Endothelial cell of umbilical vein (primary cell): Measurements from ENCODE around the gene VWCE. TPM values are rescaled to one million over a fixed set of nuclear protein-coding genes. Genes with fewer than 3 reads are reported as not detected.
"Not testable (repeated sequence)": the region's sequence is repeated elsewhere in the genome, so short reads cannot be mapped to it uniquely, and the experiment has no call there.

Source experiments
- BruUV-seq: library from RNA; stranded (reverse); fragments of 400-500 nt; replicated peaks from 2 replicates; lab custom pipeline; 2021; lab: Mats Ljungman, UMichigan
- CTCF ChIA-PET: fragments of 300-600, 350-600 bp; sonication (Branson Sonifier 250); formaldehyde crosslinking; loops from one replicate; lab custom pipeline; 2021; ENCODE audit warnings: antibody characterized with exemption, inconsistent platforms; lab: Charles Lee
- POLR2A ChIA-PET: fragments of 300-600, 350-600 bp; sonication (Branson Sonifier 250); formaldehyde crosslinking; loops from one replicate; lab custom pipeline; 2021; ENCODE audit warnings: antibody characterized with exemption, inconsistent platforms; lab: Charles Lee
- DNase-seq: peaks from one replicate; pipeline ENCODE4 v3.0.0-alpha.2; 2011; ENCODE audit warnings: low read depth, low spot score
- FAIRE-seq: peaks from 2 replicates; lab custom pipeline; 2011; peaks lifted over from hg19 to GRCh38; lab: Jason Lieb, UNC
- H2AFZ ChIP-seq: 2 replicates; pipeline ENCODE4 v1.6.0; 2012; ENCODE audit warnings: low read depth, low read length, control low read depth, inconsistent platforms
- H3K27ac ChIP-seq: 2 replicates; pipeline ENCODE4 v1.5.1; 2011; ENCODE audit warnings: low read depth, mild to moderate bottlenecking, control low read depth, low read length, moderate library complexity; ENCODE audit not compliant: insufficient read depth
- H3K27me3 ChIP-seq, 2 experiments: 2 replicates each; pipeline versions ENCODE4 v1.6.0 to v1.6.1; 2011; ENCODE audit warnings: low read length in 2 of 2, mixed read lengths in 1 of 2; ENCODE audit not compliant: control insufficient read depth in 2 of 2, insufficient read depth in 2 of 2
- H3K36me3 ChIP-seq, 2 experiments: 2 replicates in 1 of 2; 3 replicates in 1 of 2; pipeline ENCODE4 v1.5.1; 2011; ENCODE audit warnings: low read length in 2 of 2, mild to moderate bottlenecking in 1 of 2, moderate library complexity in 1 of 2; ENCODE audit not compliant: control insufficient read depth in 2 of 2, insufficient read depth in 2 of 2; ENCODE audit errors: extremely low read depth in 1 of 2
- H3K4me1 ChIP-seq: 3 replicates; pipeline ENCODE4 v1.5.1; 2011; ENCODE audit warnings: mild to moderate bottlenecking, low read length; ENCODE audit not compliant: control insufficient read depth, insufficient read depth; ENCODE audit errors: extremely low read depth
- H3K4me2 ChIP-seq: 2 replicates; pipeline ENCODE4 v1.6.1; 2011; ENCODE audit warnings: low read length, control low read depth, mixed read lengths; ENCODE audit not compliant: insufficient read depth
- H3K4me3 ChIP-seq, 3 experiments: fragments of 200-600 bp in 1 of 3; sonication (generic), shearing (Covaris generic) in 1 of 3; replicated peaks in 1 of 3; 2 replicates each; pipeline ENCODE4 v1.5.1; 2011 to 2016; ENCODE audit warnings: control low read depth in 3 of 3, low read length in 3 of 3, mild to moderate bottlenecking in 2 of 3, inconsistent platforms in 1 of 3, low read depth in 1 of 3, moderate library complexity in 1 of 3; ENCODE audit not compliant: insufficient read depth in 1 of 3
- H3K79me2 ChIP-seq: 2 replicates; pipeline ENCODE4 v1.6.0; 2012; ENCODE audit warnings: low read length, inconsistent platforms; ENCODE audit not compliant: control insufficient read depth, insufficient read depth
- H3K9ac ChIP-seq: replicated peaks from 2 replicates; pipeline ENCODE3; 2011; ENCODE audit warnings: low read length, control low read depth; ENCODE audit not compliant: insufficient read depth; ENCODE audit errors: extremely low read depth
- H3K9me1 ChIP-seq: replicated peaks from 3 replicates; pipeline ENCODE4 v1.6.0; 2011; ENCODE audit warnings: mild to moderate bottlenecking, low read length; ENCODE audit not compliant: control insufficient read depth, insufficient read depth; ENCODE audit errors: extremely low read depth
- H3K9me3 ChIP-seq: replicated peaks from 2 replicates; pipeline ENCODE4 v1.5.1; 2012; ENCODE audit warnings: low read length, inconsistent platforms; ENCODE audit not compliant: control insufficient read depth, insufficient read depth
- H4K20me1 ChIP-seq: replicated peaks from 2 replicates; pipeline ENCODE3; 2011; ENCODE audit warnings: mild to moderate bottlenecking, low read length; ENCODE audit not compliant: control insufficient read depth, insufficient read depth; ENCODE audit errors: extremely low read depth
- dilution Hi-C: fragments of 300-500 bp; cut with MboI; formaldehyde crosslinking; loops from one replicate; pipeline ENCODE4 v1.15.0; 2019; ENCODE audit warnings: low sequenced_read_pairs; ENCODE audit not compliant: extremely low pct_ligation_motif_present
- intact Hi-C: fragments of 100-400 bp; cut with micrococcal nuclease; formaldehyde crosslinking; loops from one replicate; pipeline ENCODE4 v1.10.0; 2022
- polyA plus RNA-seq, 4 experiments: library from polyadenylated mRNA; depleted of rRNA in 3 of 4; stranded (reverse) in 3 of 4; unstranded in 1 of 4; fragments of >200 nt; gene quantifications; 2 replicates each; pipeline versions ENCODE4 v1.2.1 to v1.2.3, GENCODE V29; 2011 to 2012; ENCODE audit warnings: missing spikeins in 1 of 4
- total RNA-seq: library from RNA; stranded (reverse); gene quantifications from 2 replicates; pipeline ENCODE4 v1.2.3, GENCODE V29; 2021

The VWCE gene
- total and polyA plus RNA-seq, 2 donors (not counting 3 experiments of a cell fraction or from before 2014, with no cell fraction given), result 6.5 to 14.4 TPM

DNA sequence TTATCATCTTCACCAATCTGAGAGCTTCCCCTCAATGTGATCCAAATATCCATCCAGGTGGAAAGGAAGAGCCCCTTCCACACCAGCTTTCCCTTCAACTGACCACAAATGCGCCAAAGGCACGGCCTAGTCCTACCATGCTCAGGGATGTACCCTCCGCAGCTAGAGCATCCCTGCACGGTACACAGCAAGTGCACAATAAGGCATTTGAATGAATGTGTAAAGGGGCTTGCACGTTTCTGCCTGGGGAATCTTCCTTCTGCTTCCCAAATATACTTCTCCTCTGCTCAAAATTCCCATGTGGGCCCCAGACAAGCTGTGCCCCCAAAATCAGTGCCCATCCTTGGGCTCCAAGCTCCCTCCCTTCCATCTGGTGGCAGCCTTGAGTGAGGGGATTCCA is 76.1 kb downstream of the VWCE start:
- H3K9ac ChIP-seq, DNase-seq, BruUV-seq, H3K4me1 ChIP-seq, H3K4me3 ChIP-seq, dilution Hi-C loops, H3K79me2 ChIP-seq, H2AFZ ChIP-seq, intact Hi-C loops, CTCF ChIA-PET, H3K27me3 ChIP-seq, FAIRE-seq, H3K9me3 ChIP-seq, H3K4me2 ChIP-seq, H4K20me1 ChIP-seq, H3K36me3 ChIP-seq, POLR2A ChIA-PET, H3K9me1 ChIP-seq, H3K27ac ChIP-seq: not testable (repeated sequence)

DNA sequence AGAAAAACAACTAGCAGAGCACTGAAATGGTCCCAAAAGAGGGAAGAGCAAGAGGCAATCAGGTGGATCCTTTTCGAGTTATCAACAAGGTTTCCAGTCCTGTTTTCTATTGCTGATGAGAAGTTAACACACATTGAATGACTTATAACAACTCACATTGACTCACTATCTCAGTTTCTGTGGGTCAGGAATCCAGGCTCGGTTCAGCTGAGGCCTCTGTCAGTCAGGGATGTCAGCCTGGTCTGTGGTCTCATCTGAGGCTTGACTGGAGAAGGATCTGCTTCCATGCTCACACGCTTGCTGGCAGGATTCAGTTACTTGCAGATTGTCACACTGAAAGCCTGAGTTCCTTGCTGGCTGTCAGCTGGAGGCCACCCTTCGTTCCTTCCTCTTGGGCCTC is 76.8 kb downstream of the VWCE start:
- H3K9ac ChIP-seq, POLR2A ChIA-PET, H3K4me1 ChIP-seq, H3K27ac ChIP-seq, H3K36me3 ChIP-seq, dilution Hi-C loops, H3K79me2 ChIP-seq, H3K4me3 ChIP-seq, CTCF ChIA-PET, intact Hi-C loops, FAIRE-seq, H2AFZ ChIP-seq, BruUV-seq, H4K20me1 ChIP-seq, H3K4me2 ChIP-seq, H3K27me3 ChIP-seq, H3K9me3 ChIP-seq, H3K9me1 ChIP-seq, DNase-seq: not testable (repeated sequence)

DNA sequence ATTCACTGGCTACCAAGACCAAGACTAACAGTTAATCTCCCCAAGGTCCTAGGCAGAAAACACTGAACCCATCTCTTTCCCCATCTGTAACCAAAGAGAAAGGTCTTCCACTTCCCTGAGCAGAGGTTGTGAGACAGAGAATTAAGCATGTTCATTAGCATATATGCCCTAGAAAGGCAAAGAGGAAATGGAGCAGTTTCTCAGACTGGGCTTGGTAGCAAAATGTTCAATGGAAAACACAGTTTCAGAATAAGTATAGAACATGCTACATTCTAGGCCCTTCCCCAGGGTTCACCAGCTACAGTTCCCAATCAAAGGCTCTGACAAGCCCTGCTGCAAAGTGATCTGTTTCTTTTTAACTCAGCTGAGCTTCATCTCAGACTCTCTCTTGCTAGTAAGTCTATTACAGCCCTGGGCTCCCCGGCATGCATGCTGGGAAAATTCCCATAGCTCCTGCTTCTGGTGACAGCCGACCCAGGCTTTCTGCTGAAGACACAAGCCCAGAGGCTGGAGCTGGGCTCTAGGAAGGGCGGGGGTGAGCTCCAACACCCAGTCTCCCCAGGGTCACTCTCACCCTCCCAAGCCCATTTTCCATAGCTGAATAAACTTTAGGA is 81.3 kb downstream of the VWCE start:
- DNase-seq, H3K4me1 ChIP-seq, CTCF ChIA-PET, H3K9ac ChIP-seq, BruUV-seq, H3K36me3 ChIP-seq, intact Hi-C loops, H3K4me2 ChIP-seq, FAIRE-seq, dilution Hi-C loops, H4K20me1 ChIP-seq, H3K9me1 ChIP-seq, POLR2A ChIA-PET, H3K27me3 ChIP-seq, H3K4me3 ChIP-seq, H3K27ac ChIP-seq, H3K79me2 ChIP-seq, H3K9me3 ChIP-seq, H2AFZ ChIP-seq: not testable (repeated sequence)

DNA sequence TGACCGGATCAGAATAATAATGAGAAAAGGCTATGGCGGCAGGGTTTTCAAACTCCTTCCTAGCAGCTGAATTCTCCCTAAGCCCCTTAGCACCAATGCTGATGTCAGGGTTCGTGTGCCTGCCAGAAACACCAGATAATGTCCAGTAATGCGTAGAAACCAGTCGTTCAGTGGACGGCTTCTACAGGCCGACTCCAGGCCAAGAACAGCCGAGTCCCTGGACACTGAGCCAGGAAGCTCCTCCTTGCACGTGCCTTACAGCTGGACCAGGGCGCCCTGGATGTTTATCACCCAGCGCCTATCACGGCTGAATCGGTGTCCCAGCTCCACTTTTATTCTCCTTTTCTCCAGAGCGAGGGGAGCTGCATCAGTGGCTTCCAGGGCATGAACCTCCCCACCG is 82.9 kb downstream of the VWCE start:
- H3K27me3 ChIP-seq, FAIRE-seq, H2AFZ ChIP-seq, H3K9me1 ChIP-seq, H3K4me2 ChIP-seq, DNase-seq, BruUV-seq, H4K20me1 ChIP-seq, intact Hi-C loops, dilution Hi-C loops, H3K79me2 ChIP-seq, H3K9me3 ChIP-seq, POLR2A ChIA-PET, H3K27ac ChIP-seq, H3K36me3 ChIP-seq, CTCF ChIA-PET, H3K9ac ChIP-seq, H3K4me1 ChIP-seq, H3K4me3 ChIP-seq: not testable (repeated sequence)
